ENCODE results near the gene FMO4.
A peak's percentile ranks its signal among the peaks of the same experiment; 100 is the strongest.
"Not testable (repeated sequence)": the region's sequence is repeated elsewhere in the genome, so short reads cannot be mapped to it uniquely, and the experiment has no call there.

The FMO4 gene

GRCh38 chr1:171335964-171336363 lies 22.0 kb downstream of the FMO4 start:
- FAIRE-seq, result no peak

- FAIRE-seq, result not testable (repeated sequence)
These were observed 25.4 kb downstream of the FMO4 start for GRCh38 chr1:171339345-171339744.

GRCh38 chr1:171343727-171344472 lies 29.9 kb downstream of the FMO4 start:
- no peak for FAIRE-seq

GRCh38 chr1:171344473-171344820 lies 30.5 kb downstream of the FMO4 start:
- FAIRE-seq, result no peak

- no peak for FAIRE-seq
These were observed 31.6 kb downstream of the FMO4 start for GRCh38 chr1:171345536-171345935.

- no peak for FAIRE-seq
These were observed 32.9 kb downstream of the FMO4 start for GRCh38 chr1:171346881-171347280.

GRCh38 chr1:171350594-171350993 lies 36.6 kb downstream of the FMO4 start:
- FAIRE-seq, result no peak

- no peak for FAIRE-seq
These were observed 38.0 kb downstream of the FMO4 start for GRCh38 chr1:171351961-171352360.

- FAIRE-seq, result no peak
These were observed 38.6 kb downstream of the FMO4 start for GRCh38 chr1:171352554-171352953.

GRCh38 chr1:171355727-171356126 lies 41.7 kb downstream of the FMO4 start:
- FAIRE-seq, result no peak

- FAIRE-seq, result no peak
These were observed 43.2 kb downstream of the FMO4 start for GRCh38 chr1:171357179-171357578.

- FAIRE-seq, result not testable (repeated sequence)
These were observed 45.3 kb downstream of the FMO4 start for GRCh38 chr1:171359355-171359648.

GRCh38 chr1:171359731-171360527 lies 45.9 kb downstream of the FMO4 start:
- not testable (repeated sequence) for FAIRE-seq

- no peak for FAIRE-seq
These were observed 52.1 kb downstream of the FMO4 start for GRCh38 chr1:171366085-171366484.

GRCh38 chr1:171366816-171367215 lies 52.8 kb downstream of the FMO4 start:
- no peak for FAIRE-seq

- peak; percentile 73 for FAIRE-seq
These were observed 53.5 kb downstream of the FMO4 start for GRCh38 chr1:171367436-171367835.

- no peak for FAIRE-seq
These were observed 58.6 kb downstream of the FMO4 start for GRCh38 chr1:171372418-171373084.

- FAIRE-seq, result not testable (repeated sequence)
These were observed 59.6 kb downstream of the FMO4 start for GRCh38 chr1:171373357-171374122.

GRCh38 chr1:171379846-171380245 lies 65.9 kb downstream of the FMO4 start:
- FAIRE-seq, result no peak

- FAIRE-seq, result no peak
These were observed 67.9 kb downstream of the FMO4 start for GRCh38 chr1:171381866-171382210.

GRCh38 chr1:171384496-171384895 lies 70.5 kb downstream of the FMO4 start:
- FAIRE-seq, result no peak

- FAIRE-seq, result no peak
These were observed 75.2 kb downstream of the FMO4 start for GRCh38 chr1:171389171-171389570.

- not testable (repeated sequence) for FAIRE-seq
These were observed 76.8 kb downstream of the FMO4 start for GRCh38 chr1:171390740-171391139.
